ENCODE measurements around the gene ADAM10.

The ADAM10 gene

GRCh38 chr15:58585693-58586443 is 163.6 kb downstream of the ADAM10 start:
- no peak for DNase-seq (ENCODE audit: low read depth in 2 of 3, low spot score in 2 of 3)

GRCh38 chr15:58584789-58585461 is 164.6 kb downstream of the ADAM10 start:
- no peak for DNase-seq (ENCODE audit: low read depth in 2 of 3, low spot score in 2 of 3)

GRCh38 chr15:58583171-58583908 is 166.2 kb downstream of the ADAM10 start:
- DNase-seq (ENCODE audit: low read depth in 2 of 3, low spot score in 2 of 3), result no peak

GRCh38 chr15:58582160-58582559 is 167.3 kb downstream of the ADAM10 start:
- no peak for DNase-seq (ENCODE audit: low read depth in 2 of 3, low spot score in 2 of 3)

- no peak for DNase-seq (ENCODE audit: low read depth in 2 of 3, low spot score in 2 of 3)
These were observed 172.8 kb downstream of the ADAM10 start for GRCh38 chr15:58576657-58577056.

GRCh38 chr15:58575045-58575786 is 174.3 kb downstream of the ADAM10 start:
- DNase-seq (ENCODE audit: low read depth in 2 of 3, low spot score in 2 of 3), result no peak

GRCh38 chr15:58574631-58575030 is 174.9 kb downstream of the ADAM10 start:
- DNase-seq (ENCODE audit: low read depth in 2 of 3, low spot score in 2 of 3), result no peak

GRCh38 chr15:58573270-58573669 is 176.2 kb downstream of the ADAM10 start:
- DNase-seq (ENCODE audit: low read depth in 2 of 3, low spot score in 2 of 3), result no peak

- DNase-seq (ENCODE audit: low read depth in 2 of 3, low spot score in 2 of 3), result no peak
These were observed 177.0 kb downstream of the ADAM10 start for GRCh38 chr15:58572521-58572920.

- no peak for DNase-seq (ENCODE audit: low read depth in 2 of 3, low spot score in 2 of 3)
These were observed 178.0 kb downstream of the ADAM10 start for GRCh38 chr15:58571491-58571890.

GRCh38 chr15:58569455-58569854 is 180.1 kb downstream of the ADAM10 start:
- no peak for DNase-seq (ENCODE audit: low read depth in 2 of 3, low spot score in 2 of 3)

- DNase-seq (ENCODE audit: low read depth in 2 of 3, low spot score in 2 of 3), result no peak
These were observed 181.3 kb downstream of the ADAM10 start for GRCh38 chr15:58568157-58568571.

- no peak for DNase-seq (ENCODE audit: low read depth in 2 of 3, low spot score in 2 of 3)
These were observed 183.5 kb downstream of the ADAM10 start for GRCh38 chr15:58566029-58566428.

GRCh38 chr15:58565619-58566018 is 183.9 kb downstream of the ADAM10 start:
- DNase-seq (ENCODE audit: low read depth in 2 of 3, low spot score in 2 of 3), result no peak

GRCh38 chr15:58564981-58565380 is 184.5 kb downstream of the ADAM10 start:
- no peak for DNase-seq (ENCODE audit: low read depth in 2 of 3, low spot score in 2 of 3)

GRCh38 chr15:58562135-58562534 is 187.4 kb downstream of the ADAM10 start:
- DNase-seq (ENCODE audit: low read depth in 2 of 3, low spot score in 2 of 3), result no peak

- DNase-seq (ENCODE audit: low read depth in 2 of 3, low spot score in 2 of 3), result no peak
These were observed 188.2 kb downstream of the ADAM10 start for GRCh38 chr15:58561321-58561720.

GRCh38 chr15:58559904-58560588 is 189.5 kb downstream of the ADAM10 start:
- no peak for DNase-seq (ENCODE audit: low read depth in 2 of 3, low spot score in 2 of 3)

GRCh38 chr15:58558777-58559176 is 190.7 kb downstream of the ADAM10 start:
- DNase-seq (ENCODE audit: low read depth in 2 of 3, low spot score in 2 of 3), result no peak

- DNase-seq (ENCODE audit: low read depth in 2 of 3, low spot score in 2 of 3), result no peak
These were observed 193.0 kb downstream of the ADAM10 start for GRCh38 chr15:58556541-58556940.

- no peak for DNase-seq (ENCODE audit: low read depth in 2 of 3, low spot score in 2 of 3)
These were observed 193.5 kb downstream of the ADAM10 start for GRCh38 chr15:58556028-58556361.
